ENCODE data around the gene C15orf39. TPM values are rescaled to one million over a fixed set of nuclear protein-coding genes. Genes with fewer than 3 reads are reported as not detected.

Gene C15orf39
- 8.7 and 13.2 TPM in 2 replicates for total RNA-seq

DNA sequence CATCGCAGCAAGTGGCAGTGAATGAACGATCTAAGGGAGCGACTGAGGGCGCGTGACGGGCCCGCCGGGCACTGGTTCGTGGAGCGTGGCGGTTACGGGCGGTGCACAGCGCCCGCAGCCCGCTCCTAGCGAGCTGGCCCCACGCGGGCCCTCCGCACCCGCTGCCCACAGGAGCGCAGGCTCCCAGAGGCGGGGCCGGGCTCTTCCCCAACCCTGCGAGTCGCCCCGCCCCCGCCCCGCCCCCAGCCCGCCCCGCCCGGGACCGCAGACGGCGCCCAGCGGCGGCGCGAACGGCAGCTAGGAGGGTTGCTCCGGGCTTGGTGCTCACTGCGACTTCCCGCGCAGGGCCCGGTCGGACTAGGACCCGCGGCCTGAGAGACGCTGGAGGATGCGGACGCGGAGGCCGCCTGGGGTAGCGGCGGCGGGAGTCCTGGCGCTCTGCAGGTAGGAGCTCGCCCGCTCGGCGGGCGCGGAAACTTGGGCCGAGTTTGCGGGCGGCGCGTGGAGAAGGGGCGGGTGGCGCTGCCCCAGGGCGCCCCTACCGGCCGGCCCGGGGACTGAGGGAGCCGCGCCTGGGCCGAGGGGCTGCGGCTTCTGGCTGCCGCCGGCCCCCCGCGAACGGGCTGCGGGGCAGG, at the start of gene C15orf39:
TSS of gene C15orf39 (plus strand) at position 267 of the 635 bp plus-strand sequence. CDS start 4,167 bp downstream, outside the sequence.

DNA sequence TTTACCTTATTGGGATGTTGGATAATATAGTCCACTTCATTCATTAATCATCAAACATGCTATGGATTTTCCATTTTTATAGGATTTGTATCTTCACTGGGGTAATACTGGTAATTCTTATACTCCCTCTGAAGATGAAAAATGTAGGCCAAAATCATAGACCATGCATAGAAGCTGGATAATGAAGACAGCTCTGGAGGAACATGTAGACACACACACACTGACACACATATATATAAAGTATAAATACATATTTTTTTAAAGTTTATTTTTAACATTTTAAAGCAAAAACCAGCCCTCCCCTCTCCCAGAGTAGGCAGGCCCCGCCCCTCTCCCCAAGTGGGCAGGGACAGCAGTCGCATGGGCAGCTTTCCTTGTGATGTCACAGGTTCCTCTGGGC, 56.4 kb downstream of the C15orf39 start, which contains the start of gene GOLGA6C:
TSS of gene GOLGA6C (plus strand) at position 301 of the 400 bp plus-strand sequence. CDS start 265 bp downstream, outside the sequence.

Other genes starting within 250 kb of the C15orf39 start
- 18.0 and 18.5 TPM in 2 replicates for gene RPP25, start 245.1 kb upstream of the C15orf39 start, total RNA-seq
- 1.4 and 5.0 TPM in 2 replicates for gene SCAMP5, start 206.3 kb upstream of the C15orf39 start, total RNA-seq
- gene PPCDC, start 178.3 kb upstream of the C15orf39 start, total RNA-seq: 10.1 and 16.8 TPM in 2 replicates
- not detected in 2 replicates for gene GOLGA6C, start 56.5 kb downstream of the C15orf39 start, total RNA-seq
- not detected in 2 replicates for gene GOLGA6D, start 81.0 kb downstream of the C15orf39 start, total RNA-seq
- 82.4 and 108 TPM in 2 replicates for gene COMMD4, start 134.2 kb downstream of the C15orf39 start, total RNA-seq
- 1.6 and 19.8 TPM in 2 replicates for gene NEIL1, start 145.2 kb downstream of the C15orf39 start, total RNA-seq
- 56.0 and 82.2 TPM in 2 replicates for gene MAN2C1, start 166.7 kb downstream of the C15orf39 start, total RNA-seq
- 30.4 and 30.5 TPM in 2 replicates for gene SIN3A, start 249.8 kb downstream of the C15orf39 start, total RNA-seq

All from epithelial cell of alveolus of lung (primary cell).